ENCODE data around the gene ANO10.

GRCh38 chr3:43366885-43367284 is 254.9 kb downstream of the ANO10 start:
- no peak for TF ChIP-seq CTCF (tag by site-specific recombination; IDR thresholded peaks at IDR 0.05)
- no peak for TF ChIP-seq ZNF274 (IDR thresholded peaks at IDR 0.05; ENCODE audit: low read length)
- TF ChIP-seq ZNF274 (tag by site-specific recombination; IDR thresholded peaks at IDR 0.05; ENCODE audit: borderline replicate concordance) = no peak
- TF ChIP-seq ZNF521 (tag by site-specific recombination; IDR thresholded peaks at IDR 0.05) = no peak
- TF ChIP-seq YY1 (tag by site-specific recombination; IDR thresholded peaks at IDR 0.05) = no peak
- TF ChIP-seq ZNF280C (tag by site-specific recombination; IDR thresholded peaks at IDR 0.05) = no peak
- no peak for TF ChIP-seq ZNF16 (tag by site-specific recombination; IDR thresholded peaks at IDR 0.05; ENCODE audit: low read depth)
- no peak for TF ChIP-seq PATZ1 (tag by site-specific recombination; IDR thresholded peaks at IDR 0.05)
- TF ChIP-seq ZNF311 (tag by site-specific recombination; IDR thresholded peaks at IDR 0.05; ENCODE audit: borderline replicate concordance) = no peak
- TF ChIP-seq ZNF121 (tag by site-specific recombination; IDR thresholded peaks at IDR 0.05) = no peak
- TF ChIP-seq ZNF623 (tag by site-specific recombination; IDR thresholded peaks at IDR 0.05) = no peak
